A549 (cell line): Measurements from ENCODE around the gene SLC41A1.

Experiments used
- CHD4 ChIP-seq: fragments of 200-600 bp; sonication (generic); IDR thresholded peaks from 2 replicates; pipeline ENCODE4 v1.6.1; 2016; ENCODE audit warnings: antibody characterized with exemption, mild to moderate bottlenecking, borderline replicate concordance
- CTCF ChIP-seq: fragments of >200 bp; sonication (Bioruptor Twin); formaldehyde crosslinking; IDR thresholded peaks from 3 replicates; pipeline ENCODE4 v1.5.1; 2016
- HDAC2 ChIP-seq: fragments of 200-600 bp; sonication (generic); IDR thresholded peaks from 2 replicates; pipeline ENCODE4 v1.6.1; 2016
- JUN ChIP-seq, 2 experiments: fragments of >200 bp; sonication (Bioruptor Twin); formaldehyde crosslinking; IDR thresholded peaks; 2 replicates in 1 of 2; 3 replicates in 1 of 2; pipeline ENCODE4 v1.6.1; 2016 to 2017
- MAX ChIP-seq: IDR thresholded peaks from 2 replicates; pipeline ENCODE4 v1.6.1; 2012
- MYC ChIP-seq: IDR thresholded peaks from 2 replicates; pipeline ENCODE4 v1.6.1; 2012; ENCODE audit warnings: mild to moderate bottlenecking, inconsistent platforms, low read length, improper control_type of control experiment, borderline replicate concordance
- POLR2A ChIP-seq: IDR thresholded peaks from 2 replicates; pipeline ENCODE4 v1.6.1; 2012; ENCODE audit warnings: mild to moderate bottlenecking, low read length
- RFX5 ChIP-seq: fragments of 450-650 bp; IDR thresholded peaks from 2 replicates; pipeline ENCODE4 v1.7.1; 2014; ENCODE audit warnings: antibody characterized with exemption, mild to moderate bottlenecking, moderate library complexity
- TF ChIP-seq, protein P1 (sequence below): fragments of 200-600 bp; sonication (generic); IDR thresholded peaks from 2 replicates; pipeline ENCODE4 v1.6.1; 2016; ENCODE audit warnings: antibody characterized with exemption, mild to moderate bottlenecking, moderate library complexity
- TF ChIP-seq, protein P2 (sequence below): fragments of 250-450 bp; sonication (Bioruptor Pico); IDR thresholded peaks from 2 replicates; pipeline ENCODE4 v1.5.0; 2021; ENCODE audit warnings: mild to moderate bottlenecking, moderate library complexity, borderline replicate concordance
- TF ChIP-seq, protein P3 (sequence below): fragments of 150-350 bp; IDR thresholded peaks from 2 replicates; pipeline ENCODE4 v1.6.1; 2014; ENCODE audit warnings: low read depth, mild to moderate bottlenecking, low read length

DNA sequence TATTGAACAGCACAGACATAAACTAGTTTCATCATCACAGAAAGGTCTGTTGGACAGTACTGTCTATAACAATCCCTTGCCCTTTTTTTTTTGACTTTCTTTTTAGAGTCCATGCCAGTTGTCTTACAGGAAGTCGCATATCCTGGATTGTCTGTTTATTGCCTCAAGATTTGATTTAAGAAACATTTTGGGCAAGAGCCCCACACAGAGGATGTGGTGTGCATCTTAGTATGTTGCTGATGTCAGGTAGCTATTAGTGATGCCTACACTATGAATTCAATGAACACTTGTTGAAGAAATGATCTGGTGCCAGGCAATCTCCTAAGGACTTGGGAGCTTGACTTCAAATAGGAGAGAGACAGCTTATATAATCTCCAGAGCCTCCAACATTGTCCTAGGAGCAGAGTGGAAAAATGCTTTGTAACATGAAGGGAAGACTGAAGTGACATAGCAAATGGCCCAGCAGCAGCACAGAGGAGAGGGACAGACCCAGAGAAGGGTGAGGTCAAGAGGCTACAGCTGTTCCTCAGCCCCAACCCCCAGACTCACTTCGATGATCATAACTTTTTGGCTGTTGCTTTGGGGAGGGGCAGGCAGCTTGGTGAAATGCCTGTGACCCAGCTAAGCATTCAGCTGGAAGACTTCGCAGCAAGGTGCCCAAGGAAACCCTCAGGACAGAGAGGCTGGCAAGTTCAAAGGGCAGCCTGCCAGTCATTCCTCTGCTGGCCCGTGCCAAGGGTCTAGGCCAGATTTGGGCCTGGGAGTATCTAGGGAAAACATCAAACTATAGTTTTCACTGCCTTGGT is 30.2 kb downstream of the SLC41A1 start:
- TF ChIP-seq CTCF (no peak), MAX (no peak), JUN (IDR thresholded peaks at IDR 0.05) (no peak), CHD4 (no peak), RFX5 (no peak), POLR2A (no peak), HDAC2 (no peak), MYC (no peak)
- TF ChIP-seq, protein P1, sequence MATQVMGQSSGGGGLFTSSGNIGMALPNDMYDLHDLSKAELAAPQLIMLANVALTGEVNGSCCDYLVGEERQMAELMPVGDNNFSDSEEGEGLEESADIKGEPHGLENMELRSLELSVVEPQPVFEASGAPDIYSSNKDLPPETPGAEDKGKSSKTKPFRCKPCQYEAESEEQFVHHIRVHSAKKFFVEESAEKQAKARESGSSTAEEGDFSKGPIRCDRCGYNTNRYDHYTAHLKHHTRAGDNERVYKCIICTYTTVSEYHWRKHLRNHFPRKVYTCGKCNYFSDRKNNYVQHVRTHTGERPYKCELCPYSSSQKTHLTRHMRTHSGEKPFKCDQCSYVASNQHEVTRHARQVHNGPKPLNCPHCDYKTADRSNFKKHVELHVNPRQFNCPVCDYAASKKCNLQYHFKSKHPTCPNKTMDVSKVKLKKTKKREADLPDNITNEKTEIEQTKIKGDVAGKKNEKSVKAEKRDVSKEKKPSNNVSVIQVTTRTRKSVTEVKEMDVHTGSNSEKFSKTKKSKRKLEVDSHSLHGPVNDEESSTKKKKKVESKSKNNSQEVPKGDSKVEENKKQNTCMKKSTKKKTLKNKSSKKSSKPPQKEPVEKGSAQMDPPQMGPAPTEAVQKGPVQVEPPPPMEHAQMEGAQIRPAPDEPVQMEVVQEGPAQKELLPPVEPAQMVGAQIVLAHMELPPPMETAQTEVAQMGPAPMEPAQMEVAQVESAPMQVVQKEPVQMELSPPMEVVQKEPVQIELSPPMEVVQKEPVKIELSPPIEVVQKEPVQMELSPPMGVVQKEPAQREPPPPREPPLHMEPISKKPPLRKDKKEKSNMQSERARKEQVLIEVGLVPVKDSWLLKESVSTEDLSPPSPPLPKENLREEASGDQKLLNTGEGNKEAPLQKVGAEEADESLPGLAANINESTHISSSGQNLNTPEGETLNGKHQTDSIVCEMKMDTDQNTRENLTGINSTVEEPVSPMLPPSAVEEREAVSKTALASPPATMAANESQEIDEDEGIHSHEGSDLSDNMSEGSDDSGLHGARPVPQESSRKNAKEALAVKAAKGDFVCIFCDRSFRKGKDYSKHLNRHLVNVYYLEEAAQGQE, result no peak
- TF ChIP-seq, protein P2, sequence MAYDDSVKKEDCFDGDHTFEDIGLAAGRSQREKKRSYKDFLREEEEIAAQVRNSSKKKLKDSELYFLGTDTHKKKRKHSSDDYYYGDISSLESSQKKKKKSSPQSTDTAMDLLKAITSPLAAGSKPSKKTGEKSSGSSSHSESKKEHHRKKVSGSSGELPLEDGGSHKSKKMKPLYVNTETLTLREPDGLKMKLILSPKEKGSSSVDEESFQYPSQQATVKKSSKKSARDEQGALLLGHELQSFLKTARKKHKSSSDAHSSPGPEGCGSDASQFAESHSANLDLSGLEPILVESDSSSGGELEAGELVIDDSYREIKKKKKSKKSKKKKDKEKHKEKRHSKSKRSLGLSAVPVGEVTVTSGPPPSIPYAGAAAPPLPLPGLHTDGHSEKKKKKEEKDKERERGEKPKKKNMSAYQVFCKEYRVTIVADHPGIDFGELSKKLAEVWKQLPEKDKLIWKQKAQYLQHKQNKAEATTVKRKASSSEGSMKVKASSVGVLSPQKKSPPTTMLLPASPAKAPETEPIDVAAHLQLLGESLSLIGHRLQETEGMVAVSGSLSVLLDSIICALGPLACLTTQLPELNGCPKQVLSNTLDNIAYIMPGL, result no peak
- TF ChIP-seq, protein P3, sequence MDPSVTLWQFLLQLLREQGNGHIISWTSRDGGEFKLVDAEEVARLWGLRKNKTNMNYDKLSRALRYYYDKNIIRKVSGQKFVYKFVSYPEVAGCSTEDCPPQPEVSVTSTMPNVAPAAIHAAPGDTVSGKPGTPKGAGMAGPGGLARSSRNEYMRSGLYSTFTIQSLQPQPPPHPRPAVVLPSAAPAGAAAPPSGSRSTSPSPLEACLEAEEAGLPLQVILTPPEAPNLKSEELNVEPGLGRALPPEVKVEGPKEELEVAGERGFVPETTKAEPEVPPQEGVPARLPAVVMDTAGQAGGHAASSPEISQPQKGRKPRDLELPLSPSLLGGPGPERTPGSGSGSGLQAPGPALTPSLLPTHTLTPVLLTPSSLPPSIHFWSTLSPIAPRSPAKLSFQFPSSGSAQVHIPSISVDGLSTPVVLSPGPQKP, result no peak
